OCI-LY3 (cell line): Measurements from ENCODE around the gene VMP1.

Experiments
- H2AFZ ChIP-seq: fragments of 200-600, 300-600 bp; shearing (Covaris generic); 2 replicates; pipeline ENCODE4 v1.6.0; 2014; ENCODE audit warnings: antibody characterized with exemption, low read depth, low read length
- H3K27ac ChIP-seq: fragments of 200-600, 300-600 bp; sonication (generic); 2 replicates; pipeline ENCODE4 v1.5.1; 2014; ENCODE audit warnings: mild to moderate bottlenecking, low read length, moderate library complexity, mixed read lengths
- H3K27me3 ChIP-seq: fragments of 200-600, 300-600 bp; sonication (generic); 2 replicates; pipeline ENCODE4 v1.6.1; 2014; ENCODE audit warnings: low read depth, low read length, mixed read lengths
- H3K36me3 ChIP-seq: fragments of 200-600, 300-600 bp; sonication (generic); replicated peaks from 2 replicates; pipeline ENCODE3; 2014; ENCODE audit warnings: low read depth, low read length, mixed read lengths
- H3K4me1 ChIP-seq: fragments of 300-600, 200-600 bp; sonication (generic); 2 replicates; pipeline ENCODE4 v1.6.1; 2014; ENCODE audit warnings: low read length, mixed read lengths
- H3K4me2 ChIP-seq: fragments of 200-600, 300-600 bp; sonication (generic); 2 replicates; pipeline ENCODE4 v1.6.1; 2014; ENCODE audit warnings: low read length, mixed read lengths
- H3K4me3 ChIP-seq: fragments of 300-600, 200-600 bp; sonication (generic); 2 replicates; pipeline ENCODE4 v1.5.1; 2014; ENCODE audit warnings: antibody characterized with exemption, mild to moderate bottlenecking, low read length, moderate library complexity
- H3K79me2 ChIP-seq: fragments of 300-600, 200-600 bp; shearing (Covaris generic); 2 replicates; pipeline ENCODE4 v1.6.1; 2014; ENCODE audit warnings: mild to moderate bottlenecking, low read length, mixed read lengths
- H3K9ac ChIP-seq: fragments of 300-600, 200-600 bp; shearing (Covaris generic); 2 replicates; pipeline ENCODE4 v1.6.0; 2014; ENCODE audit warnings: mild to moderate bottlenecking, low read length, moderate library complexity
- H3K9me3 ChIP-seq: fragments of 200-600, 300-600 bp; shearing (Covaris generic); 2 replicates; pipeline ENCODE4 v1.6.1; 2014; ENCODE audit warnings: low read length, mixed read lengths; ENCODE audit not compliant: insufficient read depth
- H4K20me1 ChIP-seq: fragments of 200-600, 300-600 bp; sonication (generic); 2 replicates; pipeline ENCODE4 v1.6.1; 2016; ENCODE audit warnings: low read length, mixed read lengths; ENCODE audit not compliant: insufficient read depth
- CTCF ChIP-seq: fragments of 200-600, 300-600 bp; sonication (generic); IDR thresholded peaks from 2 replicates; pipeline ENCODE4 v1.5.1; 2014; ENCODE audit warnings: antibody characterized with exemption, low read length, low read depth
- EZH2phosphoT487 ChIP-seq: fragments of 200-600 bp; shearing (Covaris generic); IDR thresholded peaks from 2 replicates; pipeline ENCODE4 v1.6.1; 2018; ENCODE audit warnings: antibody characterized with exemption, mixed run types, low read depth

VMP1 gene

GRCh38 chr17:59678918-59679317 is 28.5 kb upstream of the VMP1 start:
- Histone ChIP-seq H4K20me1 (peaks cover 13% of the 10 kb centered on the region; the same call in 1 of the 2 replicates), H3K36me3 (peaks cover 80% of the 10 kb centered on the region), H3K9ac (no peak overlapping the region), H3K27me3 (no peaks in the 10 kb centered on the region), H3K27ac (no peak overlapping the region), H3K4me2 (no peak overlapping the region), H3K4me3 (no peak overlapping the region), H2AFZ (no peak overlapping the region), H3K9me3 (no peaks in the 10 kb centered on the region), H3K4me1 (peaks cover 17% of the 10 kb centered on the region), H3K79me2 (peaks cover 6% of the 10 kb centered on the region; the same call in 1 of the 2 replicates)
- TF ChIP-seq EZH2phosphoT487 (no peak), CTCF (no peak)

GRCh38 chr17:59680314-59680713 is 27.1 kb upstream of the VMP1 start:
- Histone ChIP-seq H3K4me1 (peaks cover 3% of the 10 kb centered on the region), H3K9ac (no peak overlapping the region), H3K4me3 (no peak overlapping the region), H3K79me2 (peaks cover 6% of the 10 kb centered on the region; the same call in 1 of the 2 replicates), H3K27me3 (no peaks in the 10 kb centered on the region), H3K9me3 (no peaks in the 10 kb centered on the region), H3K36me3 (peaks cover 81% of the 10 kb centered on the region), H2AFZ (no peak overlapping the region), H3K4me2 (no peak overlapping the region), H4K20me1 (peaks cover 6% of the 10 kb centered on the region; the same call in 1 of the 2 replicates), H3K27ac (no peak overlapping the region)
- no peak for TF ChIP-seq CTCF
- TF ChIP-seq EZH2phosphoT487: no peak

- H3K9ac ChIP-seq: no peak overlapping the region
- peaks cover 82% of the 10 kb centered on the region for H3K36me3 ChIP-seq
- peaks cover 13% of the 10 kb centered on the region; the same call in 1 of the 2 replicates for H4K20me1 ChIP-seq
- no peak overlapping the region for H3K4me3 ChIP-seq
- TF ChIP-seq EZH2phosphoT487 (no peak), CTCF (no peak)
- H3K79me2 ChIP-seq: peaks cover 15% of the 10 kb centered on the region
- no peaks in the 10 kb centered on the region for H3K9me3 ChIP-seq
- H3K27ac ChIP-seq: no peak overlapping the region
- no peaks in the 10 kb centered on the region for H3K27me3 ChIP-seq
- no peak overlapping the region for H3K4me2 ChIP-seq
- no peak overlapping the region for H2AFZ ChIP-seq
- peaks cover 11% of the 10 kb centered on the region for H3K4me1 ChIP-seq
Measured at GRCh38 chr17:59683283-59683682, 24.2 kb upstream of the VMP1 start.

- no peak for TF ChIP-seq EZH2phosphoT487
- no peak for TF ChIP-seq CTCF
- no peak overlapping the region for H2AFZ ChIP-seq
- H3K36me3 ChIP-seq: peaks cover 86% of the 10 kb centered on the region
- peaks cover 28% of the 10 kb centered on the region for H3K79me2 ChIP-seq
- H4K20me1 ChIP-seq: peaks cover 17% of the 10 kb centered on the region; the same call in 1 of the 2 replicates
- H3K9me3 ChIP-seq: no peaks in the 10 kb centered on the region
- no peak overlapping the region for H3K9ac ChIP-seq
- no peaks in the 10 kb centered on the region for H3K27me3 ChIP-seq
- H3K27ac ChIP-seq: no peak overlapping the region
- H3K4me2 ChIP-seq: no peak overlapping the region
- H3K4me3 ChIP-seq: no peak overlapping the region
- H3K4me1 ChIP-seq: peaks cover 11% of the 10 kb centered on the region
Measured at GRCh38 chr17:59684967-59685366, 22.5 kb upstream of the VMP1 start.
